ENCODE measurements around the gene MTUS2. TPM values are rescaled to one million over a fixed set of nuclear protein-coding genes. Genes with fewer than 3 reads are reported as not detected.

The MTUS2 gene
- total and polyA plus RNA-seq, 2 of the 8 experiments (the other 6 are each of a cell fraction or from before 2014, with no cell fraction given) = 0.18 to 0.80 TPM

- Histone ChIP-seq H3K79me1 (ENCODE audit: low read depth, low read length) (no peaks in the 10 kb centered on the region), H3K4me3 (ENCODE audit: extremely low read depth in 1 of 4, insufficient read depth in 2 of 4, low read depth in 3 of 4, low read length in 4 of 4) (no peak overlapping the region), H2BK5ac (ENCODE audit: low read depth, low read length) (no peak overlapping the region), H3K23ac (ENCODE audit: insufficient read length) (no peak overlapping the region), H2AFZ (ENCODE audit: low read length) (no peak overlapping the region), H3K4ac (replicated peaks; ENCODE audit: insufficient read length, low read depth, low read length) (no peak overlapping the region), H4K20me1 (replicated peaks in 1 of 2; ENCODE audit: control insufficient read depth in 1 of 2, insufficient read depth in 2 of 2, low read length in 2 of 2) (no peaks in the 10 kb centered on the region), H2BK120ac (replicated peaks; ENCODE audit: low read depth, low read length) (no peak overlapping the region), H3K23me2 (ENCODE audit: low read depth, low read length) (no peaks in the 10 kb centered on the region), H3K56ac (replicated peaks; ENCODE audit: insufficient read length, low read depth, low read length) (no peak overlapping the region), H4K8ac (ENCODE audit: extremely low read depth, insufficient read depth, low read length) (no peak overlapping the region), H3K79me2 (ENCODE audit: control insufficient read depth in 1 of 2, insufficient read depth in 2 of 2, low read length in 2 of 2) (no peaks in the 10 kb centered on the region), H3K9me3 (ENCODE audit: insufficient read depth in 2 of 2, low read depth in 1 of 2, low read length in 1 of 2) (no peaks in the 10 kb centered on the region; a peak in 1 of 4 replicates), H3K27ac (ENCODE audit: low read depth, low read length) (no peak overlapping the region), H3K9ac (replicated peaks in 1 of 4; ENCODE audit: extremely low read depth in 1 of 4, low read depth in 3 of 4, low read length in 3 of 4) (no peak overlapping the region), H3K18ac (ENCODE audit: extremely low read depth, low read length) (no peak overlapping the region), H3K4me2 (ENCODE audit: insufficient read depth in 1 of 2, low read depth in 2 of 2, low read length in 2 of 2) (no peak overlapping the region), H2AK5ac (ENCODE audit: low read depth, low read length) (no peak overlapping the region), H2BK12ac (ENCODE audit: low read depth, low read length) (no peak overlapping the region), H4K5ac (ENCODE audit: insufficient read length, low read depth, low read length) (no peak overlapping the region), H3K4me1 (replicated peaks in 1 of 4; ENCODE audit: control insufficient read depth in 3 of 4, insufficient read depth in 4 of 4, low read length in 3 of 4) (no peaks in the 10 kb centered on the region), H2BK15ac (ENCODE audit: low read length) (no peak overlapping the region), H4K91ac (replicated peaks; ENCODE audit: insufficient read length, low read length) (no peak overlapping the region), H2BK20ac (ENCODE audit: low read length) (no peak overlapping the region), H3K14ac (ENCODE audit: insufficient read length) (no peak overlapping the region), H3K27me3 (replicated peaks in 1 of 4; ENCODE audit: control insufficient read depth in 3 of 4, extremely low read depth in 1 of 4, insufficient read depth in 3 of 4, low read length in 3 of 4) (no peaks in the 10 kb centered on the region), H3K36me3 (ENCODE audit: control insufficient read depth in 2 of 4, insufficient read depth in 4 of 4, low read length in 3 of 4) (no peaks in the 10 kb centered on the region)
- no peak for FAIRE-seq
- WGBS, 2 experiments (ENCODE audit: extremely low coverage in 1 of 2, insufficient coverage in 1 of 2, insufficient read length in 1 of 2, insufficient replicate concordance in 2 of 2, low coverage in 1 of 2, low lambda C conversion rate in 2 of 2, missing lambda C conversion rate in 1 of 2) = 90% methylated on average over 4 of the region's 4 CpGs; no CpG with 5 or more reads in 1 of the 2 experiments
- DNase-seq (ENCODE audit: low read depth in 1 of 2, low spot score in 2 of 2) = no peak
- ChIA-PET CTCF (ENCODE audit: partially characterized antibody) (no interaction called here), POLR2A (ENCODE audit: partially characterized antibody) (no interaction called here)
- no peak for TF ChIP-seq POLR2AphosphoS5 (IDR thresholded peaks at IDR 0.05; ENCODE audit: low read depth, low read length)
Observed at GRCh38 chr13:29131881-29132668, 311.9 kb downstream of the MTUS2 start.
